GM23338 (cell line): ENCODE measurements around the gene KIAA0513. TPM values are rescaled to one million over a fixed set of nuclear protein-coding genes. Genes with fewer than 3 reads are reported as not detected.

Experiments used
- ATAC-seq: fragments of 200-7000 bp; cut with Tn5 transposase; 3 replicates; pipeline ENCODE4 v1.9.1; 2020
- DNase-seq: peaks from one replicate; pipeline ENCODE4 v3.0.0-alpha.2; 2015; ENCODE audit warnings: low spot score
- H2AFZ ChIP-seq: fragments of 200-600 bp; sonication (generic); 2 replicates; pipeline ENCODE4 v1.8.0; 2016; ENCODE audit warnings: antibody characterized with exemption, mild to moderate bottlenecking, moderate library complexity
- H3F3A ChIP-seq: fragments of 200-600 bp; sonication (generic); replicated peaks from 2 replicates; pipeline ENCODE4 v1.8.0; 2017; ENCODE audit warnings: antibody characterized with exemption, mixed run types, low read depth
- H3K27ac ChIP-seq: fragments of 200-600 bp; sonication (generic); 2 replicates; pipeline ENCODE4 v1.6.1; 2016; ENCODE audit warnings: low read depth
- H3K27me3 ChIP-seq: fragments of 200-600 bp; sonication (generic); 2 replicates; pipeline ENCODE4 v1.8.0; 2016; ENCODE audit warnings: mild to moderate bottlenecking, mixed run types, moderate library complexity; ENCODE audit not compliant: insufficient read depth
- H3K36me3 ChIP-seq: fragments of 200-600 bp; sonication (generic); 2 replicates; pipeline ENCODE4 v1.8.0; 2016; ENCODE audit warnings: mild to moderate bottlenecking; ENCODE audit not compliant: insufficient read depth
- H3K4me1 ChIP-seq: fragments of 200-600 bp; sonication (generic); 2 replicates; pipeline ENCODE4 v1.8.0; 2016; ENCODE audit warnings: mild to moderate bottlenecking, moderate library complexity; ENCODE audit not compliant: insufficient read depth
- H3K4me2 ChIP-seq: fragments of 200-600 bp; sonication (generic); 2 replicates; pipeline ENCODE4 v1.7.1; 2017; ENCODE audit warnings: mixed run types
- H3K4me3 ChIP-seq: fragments of 200-600 bp; sonication (generic); 2 replicates; pipeline ENCODE4 v1.6.1; 2016; ENCODE audit warnings: mixed run types
- H3K79me2 ChIP-seq: fragments of 200-600 bp; sonication (generic); replicated peaks from 2 replicates; pipeline ENCODE4 v1.8.0; 2017; ENCODE audit warnings: mild to moderate bottlenecking; ENCODE audit not compliant: insufficient read depth
- H3K9me2 ChIP-seq: fragments of 200-600 bp; sonication (generic); 2 replicates; pipeline ENCODE4 v1.8.0; 2017; ENCODE audit not compliant: insufficient read depth
- H4K20me1 ChIP-seq: fragments of 200-600 bp; sonication (generic); replicated peaks from 2 replicates; pipeline ENCODE4 v1.8.0; 2017; ENCODE audit warnings: mild to moderate bottlenecking; ENCODE audit not compliant: insufficient read depth
- H3K27ac Mint-ChIP-seq: 2 replicates; pipeline ENCODE4 v1.8.0; 2020; ENCODE audit warnings: inconsistent platforms, mild to moderate bottlenecking, moderate library complexity, mixed read lengths
- H3K27me3 Mint-ChIP-seq: 3 replicates; pipeline ENCODE4 v1.8.0; 2022; ENCODE audit warnings: low read depth, mild to moderate bottlenecking, moderate library complexity, mixed read lengths, inconsistent platforms; ENCODE audit not compliant: insufficient read depth, poor library complexity
- H3K36me3 Mint-ChIP-seq: 3 replicates; pipeline ENCODE4 v1.8.0; 2021; ENCODE audit warnings: low read depth, mild to moderate bottlenecking, inconsistent platforms, moderate library complexity, mixed read lengths
- H3K4me1 Mint-ChIP-seq: 3 replicates; pipeline ENCODE4 v1.8.0; 2020; ENCODE audit warnings: mild to moderate bottlenecking, inconsistent platforms, mixed read lengths
- H3K4me3 Mint-ChIP-seq: 3 replicates; pipeline ENCODE4 v1.8.0; 2021; ENCODE audit warnings: moderate library complexity, mild to moderate bottlenecking, inconsistent platforms, mixed read lengths
- H3K9me3 Mint-ChIP-seq: 3 replicates; pipeline ENCODE4 v1.8.0; 2020; ENCODE audit warnings: moderate library complexity, mild to moderate bottlenecking, inconsistent platforms, mixed read lengths
- CREB1 ChIP-seq: fragments of 250-450 bp; sonication (Bioruptor Pico); IDR thresholded peaks from 2 replicates; pipeline ENCODE4 v1.5.0; 2020; ENCODE audit warnings: low read depth, mild to moderate bottlenecking, moderate library complexity
- CTCF ChIP-seq, 2 experiments: fragments of 200-600 bp in 1 of 2; sonication (generic) in 1 of 2; conservative IDR thresholded peaks; 2 replicates each; pipeline versions ENCODE4 v1.5.1 to v1.6.1; 2016 to 2017; ENCODE audit warnings: antibody characterized with exemption in 2 of 2, low read depth in 2 of 2, mild to moderate bottlenecking in 2 of 2, moderate library complexity in 1 of 2
- ETS1 ChIP-seq: IDR thresholded peaks from 2 replicates; pipeline ENCODE4 v1.6.1; 2016; ENCODE audit warnings: antibody characterized with exemption
- EZH2phosphoT487 ChIP-seq: fragments of 200-600 bp; sonication (generic); IDR thresholded peaks from one replicate; pipeline ENCODE4 v1.8.1; 2018; ENCODE audit warnings: antibody characterized with exemption; ENCODE audit not compliant: unreplicated experiment
- NANOG ChIP-seq: IDR thresholded peaks from 2 replicates; pipeline ENCODE4 v1.6.1; 2016; ENCODE audit warnings: antibody characterized with exemption, borderline replicate concordance
- POLR2AphosphoS5 ChIP-seq: IDR thresholded peaks from 2 replicates; pipeline ENCODE4 v1.6.1; 2016; ENCODE audit warnings: antibody characterized with exemption, low read depth
- STAT1 ChIP-seq: IDR thresholded peaks from one replicate; pipeline ENCODE4 v1.6.1; 2016; ENCODE audit warnings: antibody characterized with exemption; ENCODE audit not compliant: unreplicated experiment
- polyA plus RNA-seq: library from polyadenylated mRNA; unstranded; fragments of >200 nt; fragmentation: Nextera tagmentation; extraction: Ambion mirVana; gene quantifications from 2 replicates; pipeline ENCODE4 v1.2.1, GENCODE V29; 2016
- total RNA-seq: library from RNA; depleted of rRNA; stranded (reverse); fragments of >200 nt; shearing (Covaris generic); gene quantifications from 2 replicates; pipeline ENCODE4 v1.2.3, GENCODE V29; 2014

KIAA0513 gene
- total and polyA plus RNA-seq, 2 experiments from 2014 or later = 2.1 to 8.7 TPM

GRCh38 chr16:85027958-85028684 is 526 bp downstream of the KIAA0513 start:
- Histone ChIP-seq H3K27me3 (peaks cover 14% of the 10 kb centered on the region; the same call in 1 of the 2 replicates), H3F3A (no peaks in the 10 kb centered on the region), H3K27ac (no peak overlapping the region), H2AFZ (peak overlapping the region; percentile 90), H3K36me3 (no peaks in the 10 kb centered on the region), H3K4me1 (peaks cover 16% of the 10 kb centered on the region; the same call in 1 of the 2 replicates), H3K4me3 (peak overlapping the region; percentile 83), H3K79me2 (no peaks in the 10 kb centered on the region), H3K9me2 (no peaks in the 10 kb centered on the region), H3K4me2 (peak overlapping the region; percentile 81), H4K20me1 (no peaks in the 10 kb centered on the region)
- H3K4me1 Mint-ChIP-seq = peaks cover 26% of the 10 kb centered on the region
- no peaks in the 10 kb centered on the region for H3K9me3 Mint-ChIP-seq
- peak; percentile 75 for ATAC-seq
- no peak for TF ChIP-seq CREB1
- TF ChIP-seq CTCF (conservative IDR thresholded peaks at IDR 0.05; ENCODE audit: low read depth in 2 of 2) = peak; percentile 35 to 39; a peak in 3 of 4 replicates
- H3K4me3 Mint-ChIP-seq = peak overlapping the region; percentile 79
- H3K36me3 Mint-ChIP-seq = no peaks in the 10 kb centered on the region
- peak; percentile 61 for DNase-seq
- H3K27me3 Mint-ChIP-seq = peaks cover 14% of the 10 kb centered on the region
- no peak overlapping the region for H3K27ac Mint-ChIP-seq

- H3K9me3 Mint-ChIP-seq = no peaks in the 10 kb centered on the region
- Histone ChIP-seq H3F3A (no peaks in the 10 kb centered on the region), H3K4me1 (peaks cover 16% of the 10 kb centered on the region; the same call in 1 of the 2 replicates), H4K20me1 (no peaks in the 10 kb centered on the region), H3K9me2 (no peaks in the 10 kb centered on the region), H3K27me3 (peaks cover 14% of the 10 kb centered on the region; the same call in 1 of the 2 replicates), H3K79me2 (no peaks in the 10 kb centered on the region), H2AFZ (no peak overlapping the region; the same call in 1 of the 2 replicates), H3K4me3 (peak overlapping the region; percentile 83), H3K4me2 (peak overlapping the region; percentile 81), H3K27ac (no peak overlapping the region), H3K36me3 (no peaks in the 10 kb centered on the region)
- no peak for TF ChIP-seq ETS1
- TF ChIP-seq EZH2phosphoT487 = no peak
- no peak for TF ChIP-seq NANOG
- no peak for TF ChIP-seq CREB1
- no peak for TF ChIP-seq STAT1
- no peak for TF ChIP-seq POLR2AphosphoS5
- peak overlapping the region; percentile 79 for H3K4me3 Mint-ChIP-seq
- peaks cover 14% of the 10 kb centered on the region for H3K27me3 Mint-ChIP-seq
- no peaks in the 10 kb centered on the region for H3K36me3 Mint-ChIP-seq
- no peak overlapping the region for H3K27ac Mint-ChIP-seq
- DNase-seq = no peak
- ATAC-seq = peak; percentile 11
- H3K4me1 Mint-ChIP-seq = peaks cover 29% of the 10 kb centered on the region
These were observed 1.3 kb downstream of the KIAA0513 start for GRCh38 chr16:85028685-85029407.
